Lower leg skin (tissue), 3 donors: ENCODE results near the gene RFX2.
A peak's percentile ranks its signal among the peaks of the same experiment; 100 is the strongest.

Experiments used
- POLR2A ChIP-seq, 2 donors: fragments of 450-650 bp; IDR thresholded peaks; one replicate each; pipeline ENCODE4 v1.6.1; 2016 to 2017; ENCODE audit warnings: antibody characterized with exemption in 2 of 2, mild to moderate bottlenecking in 1 of 2, moderate library complexity in 1 of 2
- TF ChIP-seq, protein P1 (sequence below), 3 donors: fragments of 450-650 bp; IDR thresholded peaks; one replicate each; pipeline ENCODE4 v1.5.1; 2016; ENCODE audit warnings: antibody characterized with exemption in 3 of 3, mild to moderate bottlenecking in 3 of 3, moderate library complexity in 2 of 3

GRCh38 chr19:5967994-5968430 is 142.3 kb downstream of the RFX2 start:
- TF ChIP-seq, protein P1, sequence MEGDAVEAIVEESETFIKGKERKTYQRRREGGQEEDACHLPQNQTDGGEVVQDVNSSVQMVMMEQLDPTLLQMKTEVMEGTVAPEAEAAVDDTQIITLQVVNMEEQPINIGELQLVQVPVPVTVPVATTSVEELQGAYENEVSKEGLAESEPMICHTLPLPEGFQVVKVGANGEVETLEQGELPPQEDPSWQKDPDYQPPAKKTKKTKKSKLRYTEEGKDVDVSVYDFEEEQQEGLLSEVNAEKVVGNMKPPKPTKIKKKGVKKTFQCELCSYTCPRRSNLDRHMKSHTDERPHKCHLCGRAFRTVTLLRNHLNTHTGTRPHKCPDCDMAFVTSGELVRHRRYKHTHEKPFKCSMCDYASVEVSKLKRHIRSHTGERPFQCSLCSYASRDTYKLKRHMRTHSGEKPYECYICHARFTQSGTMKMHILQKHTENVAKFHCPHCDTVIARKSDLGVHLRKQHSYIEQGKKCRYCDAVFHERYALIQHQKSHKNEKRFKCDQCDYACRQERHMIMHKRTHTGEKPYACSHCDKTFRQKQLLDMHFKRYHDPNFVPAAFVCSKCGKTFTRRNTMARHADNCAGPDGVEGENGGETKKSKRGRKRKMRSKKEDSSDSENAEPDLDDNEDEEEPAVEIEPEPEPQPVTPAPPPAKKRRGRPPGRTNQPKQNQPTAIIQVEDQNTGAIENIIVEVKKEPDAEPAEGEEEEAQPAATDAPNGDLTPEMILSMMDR (IDR thresholded peaks at IDR 0.05) = peak in 1 of 3 donors; percentile 53
- TF ChIP-seq POLR2A (IDR thresholded peaks at IDR 0.05) = no peak
